Activated gamma-delta T cell (primary cell): ENCODE measurements around the gene RRAD.
"Not testable (repeated sequence)": the region's sequence is repeated elsewhere in the genome, so short reads cannot be mapped to it uniquely, and the experiment has no call there.

Source experiments
- DNase-seq: peaks from one replicate; lab custom pipeline; 2025; lab: John Stamatoyannopoulos, UW

Gene RRAD

DNA sequence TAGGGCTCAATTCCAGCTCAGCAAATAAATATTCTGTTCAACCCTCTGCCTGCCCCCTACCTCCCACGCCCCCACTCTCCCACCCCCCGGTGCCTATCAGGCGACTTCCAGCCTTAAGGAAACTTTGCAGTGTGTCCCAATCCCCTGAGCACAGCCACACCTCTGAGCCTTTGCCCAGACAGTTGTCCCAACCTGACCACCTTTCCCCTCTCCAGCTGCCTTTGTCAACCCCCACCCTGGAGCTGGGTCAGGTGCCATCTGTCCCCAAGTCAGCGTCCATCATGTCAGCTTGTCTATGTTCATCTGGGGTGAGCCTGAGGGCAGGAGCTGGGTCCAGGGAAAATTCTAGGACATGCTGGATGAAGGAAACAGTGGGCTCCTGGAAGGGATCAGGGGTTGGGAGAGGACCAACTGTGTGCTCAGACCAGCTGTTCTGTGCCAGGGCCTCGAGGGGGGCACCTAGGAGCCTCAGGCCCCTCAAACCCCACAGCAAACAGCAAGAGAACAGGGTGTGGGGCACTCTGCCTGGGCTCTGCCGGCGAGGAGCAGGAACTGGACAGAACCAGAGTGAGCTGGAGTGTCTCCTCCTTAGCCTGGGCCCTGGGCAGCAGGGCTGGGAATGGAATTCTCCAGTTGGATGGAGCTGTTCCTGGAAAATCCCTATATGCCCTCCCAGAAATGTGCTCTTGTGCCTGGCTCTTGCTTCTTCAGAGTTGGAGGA, 24.5 kb downstream of the RRAD start:
- no peak for DNase-seq

GRCh38 chr16:66899945-66900710, 25.2 kb downstream of the RRAD start:
- no peak for DNase-seq

- DNase-seq, result no peak
Observed at GRCh38 chr16:66899310-66899944, 25.9 kb downstream of the RRAD start.

DNA sequence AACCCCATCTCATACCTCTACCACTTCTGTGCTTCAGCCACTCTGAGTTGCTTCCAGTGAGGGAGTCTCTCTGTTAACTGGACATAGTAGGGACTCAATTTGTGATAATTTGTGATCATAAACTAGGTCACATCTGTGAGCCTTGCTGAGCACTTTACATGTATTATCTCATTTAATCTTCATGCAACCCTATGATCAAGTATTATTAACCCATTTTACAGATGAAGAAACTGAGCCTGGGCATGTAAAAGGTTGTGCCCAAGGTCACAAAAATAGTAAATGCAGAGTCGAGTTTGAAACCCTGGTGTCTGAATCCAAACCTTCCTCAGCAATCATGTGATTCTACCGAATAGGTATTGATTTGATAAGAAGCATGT, 26.4 kb downstream of the RRAD start:
- DNase-seq, result no peak

DNA sequence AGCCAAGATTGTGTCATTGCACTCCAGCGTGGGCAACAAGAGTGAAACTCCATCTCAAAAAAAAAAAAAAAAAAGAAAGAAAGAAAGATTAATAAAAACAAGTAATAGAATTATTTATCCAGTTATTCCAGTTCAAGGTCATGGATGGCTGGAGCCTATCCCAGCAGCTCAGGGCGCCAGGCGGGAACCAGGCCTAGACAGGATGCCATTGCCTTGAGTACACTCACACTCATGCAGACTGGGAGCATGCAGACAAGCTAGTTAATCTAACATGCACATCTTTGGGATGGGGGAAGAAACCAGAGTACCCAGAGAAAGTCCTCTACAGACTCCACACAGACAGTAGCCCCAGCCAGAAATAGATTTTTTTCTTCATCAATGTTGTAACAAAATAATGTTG, 27.1 kb downstream of the RRAD start:
- DNase-seq, result no peak

DNA sequence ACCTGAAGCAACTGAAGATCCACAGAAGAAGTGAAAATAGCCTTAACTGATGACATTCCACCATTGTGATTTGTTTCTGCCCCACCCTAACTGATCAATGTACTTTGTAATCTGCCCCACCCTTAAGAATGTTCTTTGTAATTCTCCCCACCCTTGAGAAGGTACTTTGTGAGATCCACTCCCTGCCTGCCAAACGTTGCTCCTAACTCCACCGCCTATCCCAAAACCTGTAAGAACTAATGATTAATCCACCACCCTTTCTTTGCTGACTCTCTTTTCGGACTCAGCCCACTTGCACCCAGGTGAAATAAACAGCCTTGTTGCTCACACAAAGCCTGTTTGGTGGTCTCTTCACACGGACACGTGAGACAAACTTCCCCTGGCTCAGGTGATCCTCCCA, 28.7 kb downstream of the RRAD start:
- DNase-seq, result not testable (repeated sequence)

DNA sequence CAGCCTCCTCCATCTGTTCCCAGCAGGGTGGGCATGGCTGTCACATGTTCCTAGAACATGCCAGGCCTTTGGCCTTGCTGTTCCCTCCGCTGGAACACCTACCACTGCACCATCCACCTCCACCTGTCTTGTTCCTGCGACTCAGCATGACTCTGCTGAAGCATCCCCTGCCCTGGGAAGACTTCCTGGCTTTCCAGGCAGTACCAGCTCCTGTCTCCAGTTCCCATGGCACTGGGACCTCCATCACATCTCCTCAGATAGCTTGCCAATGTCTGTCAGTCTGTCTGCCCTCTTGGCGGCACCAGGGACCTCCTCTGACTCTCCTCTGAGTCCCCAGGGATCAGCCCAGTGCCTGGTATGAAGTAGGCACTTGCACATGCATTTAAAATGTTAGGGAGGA, 29.3 kb downstream of the RRAD start:
- no peak for DNase-seq

DNA sequence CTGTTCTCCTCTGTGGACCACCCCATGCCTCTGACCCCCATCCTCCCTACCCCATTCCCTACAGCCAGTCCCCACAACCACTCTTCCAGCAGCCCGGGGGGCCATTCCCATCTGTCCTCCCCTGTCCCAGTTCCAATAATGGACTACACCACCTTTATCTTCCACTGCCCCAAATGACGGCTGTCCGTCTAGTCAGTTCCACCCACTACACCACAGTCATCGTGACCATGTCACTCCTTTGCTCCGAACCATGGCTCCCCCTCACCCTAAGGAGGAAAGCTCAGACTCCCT, 29.7 kb downstream of the RRAD start:
- no peak for DNase-seq

- no peak for DNase-seq
Observed at GRCh38 chr16:66894948-66895688, 30.2 kb downstream of the RRAD start.

- DNase-seq, result no peak
Observed at GRCh38 chr16:66894055-66894454, 31.3 kb downstream of the RRAD start.

GRCh38 chr16:66891797-66892196, 33.5 kb downstream of the RRAD start:
- no peak for DNase-seq

DNA sequence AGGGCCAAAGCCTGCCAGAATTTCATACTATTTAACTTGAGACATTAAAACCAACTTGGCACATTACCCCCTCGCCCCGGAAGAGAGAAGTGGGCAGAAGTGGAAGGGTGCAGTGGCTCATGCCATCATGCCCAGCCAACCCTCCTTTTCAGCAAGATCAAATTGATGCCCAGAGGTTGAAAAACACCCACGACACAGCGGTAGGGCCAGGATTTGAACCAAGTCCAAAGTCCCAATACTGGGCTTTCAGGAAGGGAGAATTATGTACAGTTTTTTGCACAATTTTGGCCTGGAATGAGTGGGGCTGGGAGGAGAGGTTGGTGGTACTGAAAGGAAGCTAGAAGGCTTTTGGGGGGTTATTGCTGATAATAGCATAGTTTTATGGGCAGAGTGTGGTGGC, 34.0 kb downstream of the RRAD start:
- no peak for DNase-seq

DNA sequence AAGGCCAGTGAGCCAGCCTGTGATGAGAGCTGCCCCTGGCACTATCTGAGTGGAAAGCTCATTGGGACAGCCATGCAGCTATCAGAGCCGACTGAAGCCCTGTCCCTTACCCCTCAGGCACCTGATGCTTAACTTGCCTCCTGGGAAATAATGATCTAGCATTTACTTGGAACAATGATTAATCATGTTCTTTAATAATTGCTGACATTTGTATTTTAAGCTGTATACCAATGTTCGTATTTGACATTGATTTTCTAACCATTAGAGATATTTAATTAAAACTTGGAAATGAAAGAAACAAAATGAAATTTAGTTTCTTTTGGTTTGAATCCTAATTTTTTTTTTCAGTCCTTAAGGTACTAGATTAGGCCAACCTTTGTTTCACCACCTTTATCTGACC, 34.5 kb downstream of the RRAD start:
- no peak for DNase-seq

DNA sequence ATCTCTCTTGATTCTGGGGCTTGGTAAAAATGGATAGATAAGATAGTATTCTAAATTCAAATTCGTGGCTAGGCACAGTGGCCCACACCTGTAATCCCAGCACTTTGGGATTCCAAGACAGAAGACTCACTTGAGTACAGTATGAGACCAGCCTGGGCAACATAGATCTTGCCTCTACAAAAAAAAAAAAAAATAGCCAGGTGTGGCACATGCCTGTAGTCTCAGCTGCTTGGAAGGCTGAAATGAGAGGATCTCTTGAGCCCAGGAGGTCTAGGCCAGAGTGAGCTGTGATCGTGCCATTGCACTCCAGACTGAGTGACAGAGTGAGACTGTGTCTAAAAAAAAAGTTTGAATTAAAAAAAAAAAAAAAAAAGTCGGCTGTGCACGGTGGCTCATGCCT, 35.7 kb downstream of the RRAD start:
- DNase-seq, result no peak

GRCh38 chr16:66888647-66889615, 36.4 kb downstream of the RRAD start:
- no peak for DNase-seq

DNA sequence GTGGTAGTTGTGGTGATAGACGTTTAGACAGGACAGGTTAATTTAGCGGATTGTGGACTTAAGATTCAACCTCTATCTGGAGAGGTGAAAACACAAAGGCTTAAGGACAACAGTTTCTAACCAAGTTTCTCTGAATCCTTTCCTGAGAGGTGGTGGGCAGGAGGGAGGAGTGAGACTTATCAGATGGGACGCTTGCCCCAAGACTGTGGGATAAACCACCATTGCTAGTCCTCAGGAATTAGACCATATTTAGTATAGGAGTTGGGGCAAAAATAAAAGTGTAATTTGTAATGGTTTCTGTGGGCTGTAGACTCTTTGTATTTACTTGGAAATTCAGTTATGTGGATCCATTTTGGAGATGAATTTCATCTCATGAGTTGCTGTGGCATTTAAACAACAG, 38.4 kb downstream of the RRAD start:
- no peak for DNase-seq

DNA sequence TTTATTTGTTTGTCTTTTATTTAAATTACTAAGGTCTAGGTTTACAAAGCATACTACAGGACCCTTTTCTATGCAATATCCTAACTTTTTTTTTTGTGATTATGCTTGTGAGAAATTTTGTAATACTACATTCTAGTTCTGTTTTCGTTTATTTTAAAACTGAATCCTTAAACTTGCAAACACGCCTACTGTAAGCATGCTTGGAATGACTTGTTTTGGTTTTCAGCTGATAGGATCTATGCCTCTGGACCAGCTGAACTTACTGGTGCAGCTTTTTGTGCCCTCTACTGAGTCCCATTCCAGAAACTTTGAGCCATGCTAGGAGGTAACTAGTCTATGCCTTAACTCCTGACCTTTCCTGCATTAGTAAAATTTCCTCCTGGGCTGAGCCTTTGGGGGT, 39.0 kb downstream of the RRAD start:
- DNase-seq, result no peak

- DNase-seq, result no peak
Observed at GRCh38 chr16:66885491-66885890, 39.8 kb downstream of the RRAD start.

GRCh38 chr16:66882702-66883101, 42.6 kb downstream of the RRAD start:
- no peak for DNase-seq

GRCh38 chr16:66881964-66882508, 43.3 kb downstream of the RRAD start:
- no peak for DNase-seq

GRCh38 chr16:66881560-66881959, 43.8 kb downstream of the RRAD start:
- no peak for DNase-seq
